Activated CD4-positive, alpha-beta memory T cell treated with anti-CD3 and anti-CD28 coated beads, Interleukin-2, amount 10 ng/mL, durations not matched to agents 7 days and 5 days (primary cell): Measurements from ENCODE around the gene RUFY4. TPM values are rescaled to one million over a fixed set of nuclear protein-coding genes. Genes with fewer than 3 reads are reported as not detected.
"Not testable (repeated sequence)": the region's sequence is repeated elsewhere in the genome, so short reads cannot be mapped to it uniquely, and the experiment has no call there.

Experiments
- CTCF ChIA-PET: fragments of 350-600 bp; sonication (Branson Sonifier 250); formaldehyde crosslinking; loops from one replicate; lab custom pipeline; 2021; ENCODE audit warnings: antibody characterized with exemption, inconsistent platforms; lab: Charles Lee
- POLR2A ChIA-PET: fragments of 350-600 bp; sonication (Branson Sonifier 250); formaldehyde crosslinking; loops from one replicate; lab custom pipeline; 2021; ENCODE audit warnings: antibody characterized with exemption; lab: Charles Lee
- DNase-seq: peaks from one replicate; pipeline ENCODE4 v3.0.0-alpha.2; 2020
- H3K27ac Mint-ChIP-seq: one replicate; pipeline ENCODE4 v1.8.0; 2021; ENCODE audit warnings: mild to moderate bottlenecking, mixed read lengths
- H3K27me3 Mint-ChIP-seq: one replicate; pipeline ENCODE4 v1.8.0; 2021; ENCODE audit warnings: mixed read lengths
- H3K36me3 Mint-ChIP-seq: one replicate; pipeline ENCODE4 v1.8.0; 2021; ENCODE audit warnings: low read depth, mixed read lengths
- H3K4me1 Mint-ChIP-seq: one replicate; pipeline ENCODE4 v1.8.0; 2021; ENCODE audit warnings: mixed read lengths
- H3K4me3 Mint-ChIP-seq: one replicate; pipeline ENCODE4 v1.8.0; 2021; ENCODE audit warnings: mild to moderate bottlenecking, mixed read lengths
- H3K9me3 Mint-ChIP-seq: one replicate; pipeline ENCODE4 v1.8.0; 2021; ENCODE audit warnings: mixed read lengths
- total RNA-seq, 2 experiments: library from RNA; stranded (reverse); gene quantifications; one replicate each; pipeline ENCODE4 v1.2.3, GENCODE V29; 2021

RUFY4 gene
- total RNA-seq, 2 experiments from 2014 or later: 2.1 to 3.2 TPM

- peaks cover 6% of the 10 kb centered on the region for H3K36me3 Mint-ChIP-seq
- no peaks in the 10 kb centered on the region for H3K4me1 Mint-ChIP-seq
- H3K4me3 Mint-ChIP-seq: no peak overlapping the region
- H3K27ac Mint-ChIP-seq: no peak overlapping the region
- CTCF ChIA-PET: interaction anchor here (0.9 kb wide), 1 partner anchor 15 kb away, joined by 3 read pairs; the partner anchor contains the start of gene RUFY4
- POLR2A ChIA-PET: no interaction called here
- peaks cover 14% of the 10 kb centered on the region for H3K27me3 Mint-ChIP-seq
- H3K9me3 Mint-ChIP-seq: peaks cover 7% of the 10 kb centered on the region
- no peak for DNase-seq
These were observed 14.3 kb downstream of the RUFY4 start for GRCh38 chr2:218083352-218083676.

DNA sequence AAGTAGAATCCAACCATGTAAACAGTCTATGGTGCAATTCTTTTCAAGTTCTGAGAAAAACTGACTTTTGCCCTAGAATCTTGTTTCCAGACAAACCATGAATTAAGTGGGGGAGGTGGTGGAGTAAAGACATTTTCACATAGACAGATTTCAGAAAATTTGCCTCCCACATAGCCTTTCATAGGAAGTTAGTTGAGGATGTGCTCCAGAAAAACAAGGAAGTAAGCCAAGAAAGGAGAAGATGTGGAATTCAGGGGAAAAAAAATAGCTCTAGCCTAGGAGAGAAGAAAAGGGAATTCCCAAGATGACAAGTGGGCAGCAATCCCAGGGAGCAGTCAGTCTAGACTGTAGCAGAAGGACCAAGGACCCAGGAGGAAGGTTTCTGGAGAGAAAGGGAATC, 17.4 kb downstream of the RUFY4 start:
- Mint-ChIP-seq H3K9me3 (peaks cover 7% of the 10 kb centered on the region), H3K4me3 (no peak overlapping the region), H3K36me3 (peaks cover 6% of the 10 kb centered on the region), H3K4me1 (no peaks in the 10 kb centered on the region), H3K27me3 (peaks cover 17% of the 10 kb centered on the region), H3K27ac (no peak overlapping the region)
- DNase-seq: no peak
- CTCF ChIA-PET: no interaction called here
- POLR2A ChIA-PET: no interaction called here

GRCh38 chr2:218089259-218089658, 20.2 kb downstream of the RUFY4 start:
- CTCF ChIA-PET: no interaction called here
- POLR2A ChIA-PET: no interaction called here
- Mint-ChIP-seq H3K4me1 (no peaks in the 10 kb centered on the region), H3K27ac (no peak overlapping the region), H3K36me3 (peaks cover 6% of the 10 kb centered on the region), H3K27me3 (peaks cover 17% of the 10 kb centered on the region), H3K4me3 (no peak overlapping the region), H3K9me3 (peaks cover 3% of the 10 kb centered on the region)
- DNase-seq: no peak

- no peak overlapping the region for H3K4me3 Mint-ChIP-seq
- no peaks in the 10 kb centered on the region for H3K36me3 Mint-ChIP-seq
- H3K27me3 Mint-ChIP-seq: peaks cover 4% of the 10 kb centered on the region
- no peak for DNase-seq
- POLR2A ChIA-PET: no interaction called here
- no peak overlapping the region for H3K27ac Mint-ChIP-seq
- no peaks in the 10 kb centered on the region for H3K4me1 Mint-ChIP-seq
- no peaks in the 10 kb centered on the region for H3K9me3 Mint-ChIP-seq
- CTCF ChIA-PET: no interaction called here
These were observed 22.7 kb downstream of the RUFY4 start for GRCh38 chr2:218091746-218092145.

GRCh38 chr2:218093879-218094278, 24.8 kb downstream of the RUFY4 start:
- peaks cover 15% of the 10 kb centered on the region for H3K27me3 Mint-ChIP-seq
- H3K36me3 Mint-ChIP-seq: no peaks in the 10 kb centered on the region
- H3K27ac Mint-ChIP-seq: no peak overlapping the region
- no peak for DNase-seq
- no peaks in the 10 kb centered on the region for H3K4me1 Mint-ChIP-seq
- H3K9me3 Mint-ChIP-seq: no peaks in the 10 kb centered on the region
- ChIA-PET CTCF (no interaction called here), POLR2A (no interaction called here)
- no peak overlapping the region for H3K4me3 Mint-ChIP-seq

DNA sequence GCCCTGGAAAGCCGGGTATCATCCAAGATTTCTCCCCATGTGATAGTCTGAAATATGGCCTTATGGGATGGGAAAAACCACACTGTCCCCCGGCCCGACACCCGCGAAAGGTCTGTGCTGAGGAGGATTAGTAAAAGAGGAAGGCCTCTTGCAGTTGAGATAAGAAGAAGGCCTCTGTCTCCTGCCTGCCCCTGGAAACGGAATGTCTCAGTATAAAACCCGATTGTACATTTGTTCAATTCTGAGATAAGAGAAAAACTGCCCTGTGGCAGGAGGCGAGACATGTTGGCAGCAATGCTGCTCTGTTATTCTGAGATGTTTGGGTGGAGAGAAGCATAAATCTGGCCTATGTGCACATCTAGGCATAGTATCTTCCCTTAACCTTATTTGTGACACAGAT, 26.8 kb downstream of the RUFY4 start:
- no peaks in the 10 kb centered on the region for H3K36me3 Mint-ChIP-seq
- ChIA-PET CTCF (no interaction called here), POLR2A (no interaction called here)
- H3K4me1 Mint-ChIP-seq: no peaks in the 10 kb centered on the region
- DNase-seq: no peak
- H3K4me3 Mint-ChIP-seq: no peak overlapping the region
- peaks cover 21% of the 10 kb centered on the region for H3K27me3 Mint-ChIP-seq
- no peak overlapping the region for H3K27ac Mint-ChIP-seq
- no peaks in the 10 kb centered on the region for H3K9me3 Mint-ChIP-seq

DNA sequence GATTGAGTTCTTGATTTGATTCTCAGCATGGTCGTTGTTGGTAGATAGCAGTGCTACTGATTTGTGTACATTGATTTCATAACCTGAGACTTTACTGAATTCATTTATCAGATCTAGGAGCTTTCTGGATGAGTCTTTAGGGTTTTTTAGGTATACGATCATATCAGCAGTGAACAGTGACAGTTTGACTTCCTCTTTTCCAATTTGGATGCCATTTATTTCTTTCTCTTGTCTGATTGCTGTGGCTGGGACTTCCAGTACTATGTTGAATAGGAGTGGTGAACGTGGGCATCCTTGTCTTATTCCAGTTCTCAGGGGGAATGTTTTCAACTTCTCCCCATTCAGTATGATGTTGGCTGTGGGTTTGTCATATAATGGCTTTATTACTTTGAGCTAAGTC, 28.9 kb downstream of the RUFY4 start:
- Mint-ChIP-seq H3K36me3 (no peaks in the 10 kb centered on the region), H3K9me3 (no peaks in the 10 kb centered on the region), H3K27me3 (peaks cover 26% of the 10 kb centered on the region), H3K27ac (no peak overlapping the region), H3K4me1 (no peaks in the 10 kb centered on the region), H3K4me3 (no peak overlapping the region)
- DNase-seq: no peak
- CTCF ChIA-PET: no interaction called here
- POLR2A ChIA-PET: no interaction called here

DNA sequence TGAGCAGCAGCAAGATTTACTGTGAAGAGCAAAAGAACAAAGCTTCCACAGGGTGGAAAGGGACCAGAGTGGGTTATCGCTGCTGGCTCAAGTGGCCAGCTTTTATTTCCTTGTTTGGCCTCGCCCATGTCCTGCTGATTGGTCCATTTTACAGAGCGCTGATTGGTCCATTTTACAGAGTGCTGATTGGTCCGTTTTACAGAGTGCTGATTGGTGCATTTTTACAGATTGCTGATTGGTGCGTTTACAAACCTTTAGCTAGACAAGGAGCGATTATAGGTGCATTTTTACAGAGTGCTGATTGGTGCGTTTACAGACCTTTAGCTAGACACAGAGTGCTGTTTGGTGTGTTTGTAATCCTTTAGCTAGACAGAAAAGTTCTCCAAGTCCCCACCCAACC, 39.8 kb downstream of the RUFY4 start:
- H3K4me1 Mint-ChIP-seq, POLR2A ChIA-PET, H3K9me3 Mint-ChIP-seq, CTCF ChIA-PET, H3K27ac Mint-ChIP-seq, DNase-seq, H3K36me3 Mint-ChIP-seq, H3K4me3 Mint-ChIP-seq: not testable (repeated sequence)
- peaks cover 32% of the 10 kb centered on the region for H3K27me3 Mint-ChIP-seq

DNA sequence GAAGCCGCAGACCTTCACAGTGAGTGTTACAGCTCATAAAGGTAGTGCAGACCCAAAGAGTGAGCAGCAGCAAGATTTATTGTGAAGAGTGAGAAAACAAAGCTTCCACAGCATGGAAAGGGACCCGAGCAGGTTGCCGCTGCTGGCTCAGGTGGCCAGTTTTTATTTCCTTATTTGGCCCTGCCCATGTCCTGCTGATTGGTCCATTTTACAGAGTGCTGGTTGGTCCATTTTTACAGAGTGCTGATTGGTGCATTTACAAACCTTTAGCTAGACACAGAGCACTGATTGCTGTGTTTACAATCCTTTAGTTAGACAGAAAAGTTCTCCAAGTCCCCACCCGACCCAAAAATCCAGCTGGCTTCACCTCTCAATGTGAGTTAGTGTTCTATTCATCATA, 52.7 kb downstream of the RUFY4 start:
- H3K27ac Mint-ChIP-seq, DNase-seq, CTCF ChIA-PET, H3K4me3 Mint-ChIP-seq, H3K36me3 Mint-ChIP-seq, H3K9me3 Mint-ChIP-seq, POLR2A ChIA-PET: not testable (repeated sequence)
- peaks cover 10% of the 10 kb centered on the region for H3K4me1 Mint-ChIP-seq
- peaks cover 16% of the 10 kb centered on the region for H3K27me3 Mint-ChIP-seq

GRCh38 chr2:218122286-218122685, 53.2 kb downstream of the RUFY4 start:
- H3K36me3 Mint-ChIP-seq, CTCF ChIA-PET, POLR2A ChIA-PET, DNase-seq, H3K4me3 Mint-ChIP-seq, H3K9me3 Mint-ChIP-seq, H3K27ac Mint-ChIP-seq: not testable (repeated sequence)
- Mint-ChIP-seq H3K27me3 (peaks cover 16% of the 10 kb centered on the region), H3K4me1 (peaks cover 10% of the 10 kb centered on the region)

DNA sequence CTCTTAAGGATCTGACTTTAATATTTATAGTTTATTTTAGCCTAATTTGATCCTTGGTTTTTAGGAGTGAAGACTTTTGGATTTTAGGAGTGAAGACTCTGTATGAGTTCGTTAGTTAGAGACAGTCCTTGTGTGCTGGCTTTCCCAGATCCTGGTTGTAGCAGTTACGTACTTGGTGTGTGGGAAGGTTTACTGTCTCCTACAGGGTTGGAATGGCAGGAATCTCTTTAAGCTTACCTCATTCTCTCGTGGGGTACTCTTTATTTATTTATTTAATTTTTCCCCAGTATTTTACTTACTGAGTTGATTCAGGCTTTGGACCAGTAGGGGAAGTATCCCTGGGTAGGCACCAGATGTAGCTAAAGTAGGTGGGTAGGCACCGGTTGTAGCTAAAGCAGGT, 54.9 kb downstream of the RUFY4 start:
- H3K27me3 Mint-ChIP-seq: peaks cover 23% of the 10 kb centered on the region
- no peak for DNase-seq
- peaks cover 10% of the 10 kb centered on the region for H3K4me1 Mint-ChIP-seq
- peaks cover 2% of the 10 kb centered on the region for H3K36me3 Mint-ChIP-seq
- POLR2A ChIA-PET: no interaction called here
- H3K4me3 Mint-ChIP-seq: no peak overlapping the region
- CTCF ChIA-PET: interaction anchor here (0.6 kb wide), 1 partner anchor 612 kb away, joined by 3 read pairs; no protein-coding TSS in a partner anchor
- no peaks in the 10 kb centered on the region for H3K9me3 Mint-ChIP-seq
- H3K27ac Mint-ChIP-seq: no peak overlapping the region

DNA sequence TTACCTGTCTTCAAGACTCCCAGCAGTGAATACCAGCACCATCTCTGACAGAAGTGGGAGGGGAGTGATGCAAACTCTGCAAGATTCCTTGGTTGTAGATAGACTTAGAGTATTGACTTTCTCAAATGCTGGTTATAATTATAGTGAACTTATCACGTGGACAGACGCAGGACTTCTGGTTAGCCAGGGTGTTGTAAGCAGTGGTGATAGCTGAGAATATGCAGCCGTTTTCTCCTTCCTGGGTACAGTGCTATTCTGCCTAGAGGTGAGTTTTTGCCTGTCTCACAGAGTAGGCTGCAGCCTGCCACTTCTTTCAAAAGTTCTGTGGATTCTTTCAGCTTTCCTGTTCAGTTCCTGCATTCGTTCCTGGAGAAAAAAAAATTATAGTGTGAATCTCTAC, 56.0 kb downstream of the RUFY4 start:
- Mint-ChIP-seq H3K36me3 (peaks cover 2% of the 10 kb centered on the region), H3K4me1 (peaks cover 10% of the 10 kb centered on the region), H3K9me3 (no peaks in the 10 kb centered on the region), H3K4me3 (no peak overlapping the region), H3K27me3 (peaks cover 23% of the 10 kb centered on the region), H3K27ac (no peak overlapping the region)
- POLR2A ChIA-PET: no interaction called here
- CTCF ChIA-PET: interaction anchor here (0.6 kb wide), 1 partner anchor 398 kb away, joined by 3 read pairs; no protein-coding TSS in a partner anchor
- DNase-seq: no peak

GRCh38 chr2:218125626-218126080, 56.6 kb downstream of the RUFY4 start, which contains the start of gene CXCR2:
Gene CXCR2, plus strand, starts transcription at chr2:218126028. Its CDS starts 8,774 bp downstream, at chr2:218134802.
- CTCF ChIA-PET: no interaction called here
- DNase-seq: no peak
- Mint-ChIP-seq H3K27me3 (peaks cover 23% of the 10 kb centered on the region), H3K4me1 (peaks cover 10% of the 10 kb centered on the region), H3K4me3 (no peak within 1 kb of the TSS), H3K27ac (no peak within 1 kb of the TSS), H3K36me3 (peaks cover 2% of the 10 kb centered on the region), H3K9me3 (no peaks in the 10 kb centered on the region)
- POLR2A ChIA-PET: no interaction called here

DNA sequence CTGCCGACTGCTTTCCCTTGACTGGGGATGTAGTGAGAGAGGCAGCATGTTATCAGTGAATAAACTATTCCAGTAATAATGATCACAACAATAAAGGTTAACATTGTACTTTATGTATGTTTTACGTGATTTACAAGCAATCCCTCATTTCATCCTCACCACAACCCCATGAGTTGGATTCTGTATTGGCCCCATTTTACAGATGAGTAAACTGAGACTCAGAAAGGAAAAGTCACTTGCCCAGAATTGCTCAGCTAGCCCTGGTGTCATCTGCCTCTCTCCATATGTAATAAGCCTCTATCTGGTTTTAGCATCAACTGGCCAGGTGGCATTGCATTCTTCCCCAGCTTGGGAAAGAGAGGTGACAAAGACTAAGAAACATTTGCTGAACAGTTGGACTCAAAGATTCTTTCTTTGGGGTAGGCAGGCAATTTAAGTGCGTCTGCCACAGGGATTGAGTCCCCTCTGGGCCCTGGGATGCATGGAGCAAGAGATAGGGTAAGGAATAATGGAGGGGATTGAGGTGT, 58.9 kb downstream of the RUFY4 start:
- Mint-ChIP-seq H3K36me3 (no peaks in the 10 kb centered on the region), H3K9me3 (no peaks in the 10 kb centered on the region), H3K4me1 (peaks cover 10% of the 10 kb centered on the region), H3K4me3 (no peak overlapping the region), H3K27me3 (peaks cover 14% of the 10 kb centered on the region), H3K27ac (no peak overlapping the region)
- no peak for DNase-seq
- ChIA-PET POLR2A (no interaction called here), CTCF (no interaction called here)
